NCI-H2107 treated with DMSO at 0.1 percent for 48 hours (cell line): ENCODE measurements around the gene CTSD.

Source experiments
- DNase-seq: peaks from one replicate; lab custom pipeline; 2025; ENCODE audit not compliant: unreplicated experiment; lab: John Stamatoyannopoulos, UW

Gene CTSD

GRCh38 chr11:1746511-1746931 is 17.2 kb downstream of the CTSD start:
- no peak for DNase-seq

- no peak for DNase-seq
These were observed 17.9 kb downstream of the CTSD start for GRCh38 chr11:1745701-1746320.

- no peak for DNase-seq
These were observed 18.6 kb downstream of the CTSD start for GRCh38 chr11:1744891-1745700.

- DNase-seq = no peak
These were observed 19.4 kb downstream of the CTSD start for GRCh38 chr11:1744137-1744886.

GRCh38 chr11:1743585-1744136 is 20.1 kb downstream of the CTSD start:
- DNase-seq = no peak

GRCh38 chr11:1742869-1743584 is 20.7 kb downstream of the CTSD start:
- no peak for DNase-seq

- no peak for DNase-seq
These were observed 21.4 kb downstream of the CTSD start for GRCh38 chr11:1742371-1742770.

GRCh38 chr11:1741741-1742140 is 22.0 kb downstream of the CTSD start:
- DNase-seq = no peak

- no peak for DNase-seq
These were observed 22.8 kb downstream of the CTSD start for GRCh38 chr11:1740786-1741530.

- no peak for DNase-seq
These were observed 24.2 kb downstream of the CTSD start for GRCh38 chr11:1739576-1739975.

GRCh38 chr11:1738380-1738779 is 25.3 kb downstream of the CTSD start:
- no peak for DNase-seq

GRCh38 chr11:1737080-1737757 is 26.5 kb downstream of the CTSD start:
- DNase-seq = no peak

- no peak for DNase-seq
These were observed 27.2 kb downstream of the CTSD start for GRCh38 chr11:1736447-1736992.

- DNase-seq = no peak
These were observed 28.5 kb downstream of the CTSD start for GRCh38 chr11:1735271-1735670.

GRCh38 chr11:1734641-1735081 is 29.1 kb downstream of the CTSD start:
- DNase-seq = no peak

GRCh38 chr11:1733716-1734640 is 29.7 kb downstream of the CTSD start:
- no peak for DNase-seq

GRCh38 chr11:1733009-1733715 is 30.6 kb downstream of the CTSD start:
- DNase-seq = no peak
